C4-2B (cell line): ENCODE data around the gene SLC13A2.

ENCODE experiments used
- H3K27ac ChIP-seq: fragments of 450-650 bp; 2 replicates; pipeline ENCODE4 v1.5.1; 2017
- CTCF ChIP-seq: fragments of 450-650 bp; conservative IDR thresholded peaks from 2 replicates; pipeline ENCODE4 v1.5.1; 2017; ENCODE audit warnings: mild to moderate bottlenecking
- ZFX ChIP-seq: fragments of 450-650 bp; IDR thresholded peaks from 2 replicates; pipeline ENCODE4 v1.6.1; 2017

Gene SLC13A2

GRCh38 chr17:28532050-28532960 is 58.9 kb downstream of the SLC13A2 start:
- no peak overlapping the region for H3K27ac ChIP-seq
- TF ChIP-seq ZFX: no peak
- TF ChIP-seq CTCF: no peak

DNA sequence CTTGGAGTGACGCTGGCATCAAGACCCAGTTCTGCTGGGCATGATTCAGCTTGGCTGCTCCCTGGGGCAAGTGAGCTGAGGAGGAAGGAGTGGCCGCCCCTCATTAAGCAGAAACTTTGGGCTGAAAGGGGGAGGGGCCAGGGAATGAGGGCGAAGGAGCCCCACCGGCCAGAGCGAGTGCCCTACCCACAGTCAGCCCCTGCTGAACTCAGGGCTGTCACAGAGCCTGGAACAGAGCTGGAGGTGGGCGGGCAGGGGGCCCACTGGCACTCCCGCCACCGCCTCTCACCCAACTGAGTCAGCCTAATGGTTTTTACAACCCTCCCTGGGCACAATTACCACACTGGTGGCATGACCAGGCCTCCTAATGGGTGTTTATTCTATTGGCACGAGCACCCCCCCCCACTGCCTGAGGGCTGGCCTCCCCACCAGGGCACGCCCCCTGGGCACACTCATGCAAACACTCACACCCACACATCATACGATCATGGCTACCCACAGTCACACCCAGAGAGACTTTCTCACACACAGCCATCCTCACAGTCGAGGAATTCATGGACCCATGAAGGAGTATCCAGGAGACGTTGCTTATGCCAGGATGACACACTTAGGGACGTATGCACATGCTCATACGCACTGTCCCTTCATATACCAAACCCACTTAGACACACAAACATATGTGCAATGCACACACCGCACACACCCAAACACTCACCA is 59.8 kb downstream of the SLC13A2 start:
- H3K27ac ChIP-seq: no peak overlapping the region
- TF ChIP-seq CTCF: no peak
- TF ChIP-seq ZFX: no peak

DNA sequence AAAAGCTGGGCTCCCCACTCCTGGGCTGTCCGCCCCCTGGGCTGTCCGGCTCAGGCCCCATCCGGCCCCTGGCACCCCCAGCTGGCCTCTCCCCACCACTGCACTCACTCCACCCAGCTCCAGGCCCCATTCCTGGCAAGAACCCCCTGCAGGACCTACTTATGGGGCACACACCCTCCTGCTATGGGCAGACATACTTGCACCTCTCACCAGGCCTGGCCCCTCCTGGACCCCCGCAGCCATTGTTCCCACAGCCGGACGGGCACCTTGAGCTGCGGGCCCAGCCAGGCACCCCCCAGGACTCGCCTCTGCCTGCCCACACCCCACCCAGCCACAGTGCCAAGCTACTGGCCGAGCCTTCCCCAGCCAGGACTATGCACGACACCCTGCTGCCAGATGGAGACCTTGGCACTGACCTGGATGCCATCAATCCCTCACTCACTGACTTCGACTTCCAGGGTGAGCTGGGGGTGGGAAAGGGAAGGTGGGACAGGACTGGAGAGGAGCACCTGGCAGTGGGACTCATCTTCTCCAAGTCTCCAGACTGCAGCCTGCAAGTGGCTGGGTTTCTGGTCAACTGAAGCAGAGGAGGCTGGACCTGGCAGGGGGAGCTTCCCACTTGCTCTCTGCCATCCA is 61.4 kb downstream of the SLC13A2 start:
- no peak for TF ChIP-seq ZFX
- TF ChIP-seq CTCF: no peak
- H3K27ac ChIP-seq: peak overlapping the region; percentile 16; the same call in 1 of the 2 replicates

DNA sequence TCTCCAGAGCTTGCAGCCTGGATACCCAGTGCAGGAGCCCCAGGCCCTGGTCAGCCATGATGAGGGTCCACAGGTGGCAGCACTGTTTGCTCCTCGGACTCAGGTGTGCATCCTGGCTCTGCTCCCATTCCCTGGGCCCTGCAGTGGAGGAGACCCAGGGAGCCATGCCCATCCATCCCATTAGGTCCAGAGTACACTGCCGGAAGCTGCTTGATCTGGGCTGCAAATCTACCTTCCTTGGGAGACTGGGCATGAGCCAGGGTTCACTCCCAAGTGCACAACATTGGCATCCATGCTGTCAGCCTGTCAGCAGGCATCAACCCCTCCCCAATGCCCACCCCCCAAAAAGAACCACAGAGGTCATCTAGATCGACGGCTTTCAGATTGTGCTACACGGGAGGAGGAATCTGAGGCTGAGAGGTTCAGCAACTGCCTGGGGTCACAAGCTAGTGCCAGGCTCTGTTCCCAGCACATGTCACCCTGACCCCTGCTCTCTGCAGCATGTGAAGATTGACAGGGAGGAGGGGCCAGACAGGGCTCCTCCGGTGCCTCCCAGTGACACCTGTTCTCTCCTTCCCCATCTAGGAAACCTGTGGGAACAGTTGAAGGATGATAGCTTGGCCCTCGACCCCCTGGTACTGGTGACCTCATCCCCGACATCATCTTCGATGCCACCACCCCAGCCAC is 63.2 kb downstream of the SLC13A2 start:
- H3K27ac ChIP-seq: peak overlapping the region; percentile 16
- TF ChIP-seq ZFX: no peak
- TF ChIP-seq CTCF: no peak

DNA sequence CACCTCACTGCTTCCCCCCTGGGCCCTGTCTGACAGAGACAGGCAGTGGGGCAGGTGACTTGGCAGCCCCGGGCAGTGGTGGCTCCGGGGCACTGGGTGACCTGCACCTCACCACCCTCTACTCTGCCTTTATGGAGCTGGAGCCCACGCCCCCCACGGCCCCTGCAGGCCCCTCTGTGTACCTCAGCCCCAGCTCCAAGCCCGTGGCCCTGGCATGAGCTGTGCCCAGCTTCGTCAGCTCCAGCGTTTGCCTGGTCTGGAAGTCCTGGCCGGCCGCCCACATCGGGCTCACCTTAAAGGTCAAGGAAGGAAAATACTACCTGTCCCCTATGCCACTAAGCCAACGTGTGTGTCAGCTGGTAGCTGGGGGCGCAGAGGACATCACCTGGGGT is 63.8 kb downstream of the SLC13A2 start:
- no peak for TF ChIP-seq CTCF
- no peak for TF ChIP-seq ZFX

DNA sequence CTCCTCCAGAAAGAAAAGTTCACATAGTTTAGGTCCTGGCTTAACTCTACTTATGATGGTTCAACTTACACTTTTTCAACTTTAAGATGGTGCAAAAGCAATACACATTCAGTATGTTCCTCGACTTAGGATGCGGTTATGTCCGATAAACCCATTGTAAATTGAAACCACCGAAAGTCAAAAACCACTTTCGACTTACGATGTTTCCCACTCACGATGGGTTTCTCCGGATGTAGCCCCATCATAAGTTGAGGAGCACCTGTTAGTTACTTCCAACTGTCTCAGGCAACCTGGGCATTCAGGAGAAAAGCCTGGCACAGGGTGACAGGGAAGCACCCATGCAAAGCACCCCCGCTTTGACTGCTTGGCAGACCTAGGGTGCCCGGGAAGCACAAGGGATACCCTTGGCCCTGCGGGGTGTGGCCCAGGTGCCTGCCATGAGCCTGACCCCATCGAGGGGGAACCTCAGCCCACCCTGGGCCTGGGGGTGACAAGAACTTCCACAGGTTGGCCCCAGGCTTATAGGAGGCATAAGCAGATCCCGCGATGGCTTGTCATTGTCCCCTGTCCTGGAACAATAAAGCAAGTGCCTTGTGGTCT is 65.0 kb downstream of the SLC13A2 start:
- H3K27ac ChIP-seq: no peak overlapping the region
- TF ChIP-seq CTCF (no peak), ZFX (no peak)

More for the DNA sequence above, 63.8 kb downstream of the SLC13A2 start:
- peak overlapping the region; percentile 16 for H3K27ac ChIP-seq
